CD4-positive, alpha-beta T cell treated with Interleukin-6 for 4 hours (primary cell): ENCODE data around the gene RNU1-3.
A peak's percentile ranks its signal among the peaks of the same experiment; 100 is the strongest.
"Not testable (repeated sequence)": the region's sequence is repeated elsewhere in the genome, so short reads cannot be mapped to it uniquely, and the experiment has no call there.

Experiments
- DNase-seq: peaks from one replicate; pipeline ENCODE4 v3.0.0-alpha.2; 2020; ENCODE audit warnings: mixed read lengths

RNU1-3 gene

DNA sequence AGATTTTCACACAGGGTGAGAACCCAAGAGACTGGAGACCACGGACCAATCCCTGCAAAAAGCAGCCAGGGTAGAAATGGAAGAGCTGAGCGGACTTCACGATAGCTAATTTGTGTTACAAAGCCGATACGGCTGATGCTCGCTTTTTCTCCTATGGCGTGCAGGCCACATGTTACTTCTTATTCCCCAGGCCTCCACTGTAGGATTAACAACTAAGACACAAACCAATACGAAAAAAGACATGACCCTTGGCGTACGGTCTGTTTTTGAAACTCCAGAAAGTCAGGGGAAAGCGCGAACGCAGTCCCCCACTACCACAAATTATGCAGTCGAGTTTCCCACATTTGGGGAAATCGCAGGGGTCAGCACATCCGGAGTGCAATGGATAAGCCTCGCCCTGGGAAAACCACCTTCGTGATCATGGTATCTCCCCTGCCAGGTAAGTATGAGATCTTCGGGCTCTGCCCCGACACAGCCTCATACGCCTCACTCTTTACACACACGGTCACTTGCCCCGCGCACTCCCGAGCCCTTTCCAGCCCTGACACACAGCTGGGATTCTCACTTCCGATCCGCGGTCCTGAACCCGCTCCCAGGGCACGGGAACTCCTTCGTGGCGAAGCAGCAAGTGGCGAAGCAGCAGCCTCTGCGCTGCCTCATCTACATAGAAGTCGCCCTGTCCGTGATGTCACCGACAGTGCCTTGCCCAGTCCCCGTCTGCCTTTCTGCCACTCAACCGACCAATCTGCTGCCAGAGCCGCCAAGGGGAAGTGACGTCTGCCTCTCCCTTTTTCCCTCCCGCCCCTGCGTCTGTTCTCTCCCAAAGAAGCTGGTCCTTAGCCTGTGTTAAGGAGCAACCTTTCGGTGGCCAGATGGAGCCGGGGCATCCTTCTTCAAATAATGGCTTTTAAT lies at the start of gene RNU1-3:
Gene RNU1-3 (minus strand): TSS at position 447 of the 912 bp plus-strand sequence.
- not testable (repeated sequence) for DNase-seq

DNA sequence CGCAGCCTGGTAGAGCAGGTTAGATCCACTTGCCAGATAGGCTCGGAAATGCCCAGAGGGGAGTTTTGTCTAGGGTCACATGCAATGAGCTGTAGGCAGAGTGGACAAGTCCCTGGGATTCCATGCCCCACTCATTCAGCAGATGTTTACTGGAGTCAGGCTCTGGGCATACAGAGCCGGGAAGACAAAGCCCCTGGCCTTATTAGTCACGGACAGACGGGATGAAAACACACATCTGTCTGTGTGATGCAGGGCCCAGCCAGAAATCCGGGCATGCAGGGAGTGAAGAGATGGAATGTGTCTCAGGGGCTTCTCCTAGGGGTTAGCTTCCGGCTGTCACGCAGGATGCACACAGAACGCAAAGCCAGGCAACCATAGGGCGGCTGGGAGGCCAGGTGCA lies 46.7 kb upstream of the RNU1-3 start:
- not testable (repeated sequence) for DNase-seq

DNA sequence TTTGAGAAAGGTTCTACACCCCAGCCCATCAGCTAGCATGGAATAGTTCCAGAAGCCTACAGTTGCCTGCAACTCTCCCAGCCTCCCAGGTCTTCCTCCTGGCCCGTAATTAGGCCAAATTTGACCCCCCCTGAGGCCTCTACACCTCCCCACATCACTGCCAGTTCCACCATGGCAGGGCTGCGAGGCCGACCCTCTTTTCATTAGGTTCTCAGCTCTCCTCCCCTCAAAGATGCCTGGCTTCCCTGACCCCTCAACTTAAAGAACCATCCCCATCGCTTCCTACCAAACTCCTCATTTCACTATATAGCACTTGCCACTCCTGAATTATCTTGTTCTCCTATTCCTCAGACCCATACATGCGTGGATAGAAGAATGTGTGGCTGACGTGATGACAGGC lies 46.2 kb upstream of the RNU1-3 start:
- not testable (repeated sequence) for DNase-seq

DNA sequence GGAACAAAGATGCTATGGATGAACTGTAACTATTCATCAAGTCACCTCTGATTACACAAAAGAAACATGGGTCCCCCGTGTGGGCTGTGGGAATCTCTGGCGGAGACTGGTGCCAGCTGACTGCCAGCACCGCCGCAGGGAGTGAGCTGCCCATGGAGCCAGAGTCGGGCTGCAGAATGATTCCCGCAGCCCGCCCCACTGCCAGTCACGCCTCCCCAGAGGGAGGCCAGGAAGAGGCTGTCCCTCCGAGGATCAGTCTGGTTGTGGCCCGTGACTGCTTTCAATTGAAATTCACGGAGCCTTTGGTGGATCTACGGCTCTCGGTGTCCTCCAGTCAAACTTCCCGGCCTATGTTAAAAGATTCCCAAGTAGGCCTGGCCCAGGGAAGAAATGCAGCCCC lies 45.8 kb upstream of the RNU1-3 start:
- not testable (repeated sequence) for DNase-seq

DNA sequence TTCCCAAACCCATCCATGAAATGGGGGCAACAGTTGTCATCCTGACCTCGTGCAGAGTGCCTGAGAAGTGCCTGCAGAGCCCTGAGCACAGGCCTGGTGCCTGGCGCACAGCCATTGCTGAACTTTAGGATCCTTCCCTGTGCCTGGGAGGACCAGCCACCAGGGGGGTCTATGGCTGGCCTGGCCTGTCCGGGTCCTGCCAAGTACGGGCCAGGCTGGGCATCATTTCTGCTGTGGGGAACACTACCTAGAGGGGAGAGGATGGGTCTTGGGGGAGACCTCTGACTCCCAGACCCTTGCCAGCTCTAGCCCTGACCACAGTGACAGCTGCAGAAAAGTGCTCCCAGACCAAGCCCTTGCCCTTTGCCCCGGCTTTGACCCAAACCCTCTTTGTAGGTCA lies 45.4 kb upstream of the RNU1-3 start:
- not testable (repeated sequence) for DNase-seq

DNA sequence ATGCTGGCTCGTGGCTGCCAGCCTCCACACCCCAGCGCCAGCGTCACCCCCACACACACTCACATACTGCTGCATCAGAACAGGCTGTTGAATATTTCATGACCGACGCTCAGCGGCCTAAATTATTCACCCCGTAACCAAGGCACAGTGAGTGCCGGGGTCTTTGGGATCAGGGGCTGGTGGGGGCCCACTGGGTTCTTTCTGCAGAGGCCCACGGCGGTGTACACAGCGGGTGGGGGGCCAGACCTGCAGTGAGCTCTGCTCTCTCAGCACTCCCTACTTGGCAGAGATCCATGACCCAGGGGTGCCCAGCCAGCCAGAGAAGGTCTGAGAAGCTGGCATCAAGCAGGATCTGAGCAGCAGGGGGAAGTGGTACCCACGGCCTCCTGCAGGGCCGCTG lies 43.9 kb upstream of the RNU1-3 start:
- not testable (repeated sequence) for DNase-seq

DNA sequence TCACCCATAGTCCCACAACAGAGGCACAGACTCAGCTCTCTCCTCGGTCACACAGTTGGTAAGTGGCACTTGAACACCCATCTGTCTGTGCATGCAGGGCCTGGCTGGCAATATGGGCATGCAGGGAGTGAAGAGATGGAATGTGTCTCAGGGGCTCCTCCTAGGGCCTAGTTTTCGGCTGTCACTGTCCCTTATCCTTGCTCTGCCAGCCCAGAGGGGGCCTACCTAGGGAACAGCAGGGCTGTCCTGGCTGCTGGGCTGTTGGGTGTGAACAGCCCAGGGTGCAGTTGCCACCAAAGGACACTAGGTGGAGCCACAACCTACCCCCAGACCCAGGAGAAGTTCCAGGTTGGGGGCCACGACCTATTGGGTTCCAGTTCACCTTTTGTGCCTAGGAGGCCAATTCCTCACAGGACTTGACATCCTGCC lies 42.9 kb upstream of the RNU1-3 start:
- peak; percentile 55 for DNase-seq

DNA sequence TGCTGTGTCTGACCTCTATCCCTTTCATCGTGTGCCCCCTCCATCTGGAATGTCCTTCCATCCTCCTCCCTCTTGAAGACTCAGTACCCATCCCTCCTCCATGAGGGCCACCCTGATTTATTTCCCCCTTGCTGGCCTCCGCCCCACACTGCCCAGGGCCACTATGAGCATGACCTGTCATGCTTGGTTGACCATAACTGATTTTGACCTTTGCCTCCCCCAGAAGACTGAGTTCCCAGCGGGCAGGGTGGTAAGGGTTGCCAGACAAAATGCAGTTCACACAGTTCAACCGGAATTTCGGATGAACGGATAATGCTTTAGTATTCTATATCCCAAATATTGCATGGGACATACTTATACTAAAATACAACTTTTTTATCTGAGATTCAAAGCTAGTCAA lies 42.0 kb upstream of the RNU1-3 start:
- DNase-seq, result not testable (repeated sequence)

DNA sequence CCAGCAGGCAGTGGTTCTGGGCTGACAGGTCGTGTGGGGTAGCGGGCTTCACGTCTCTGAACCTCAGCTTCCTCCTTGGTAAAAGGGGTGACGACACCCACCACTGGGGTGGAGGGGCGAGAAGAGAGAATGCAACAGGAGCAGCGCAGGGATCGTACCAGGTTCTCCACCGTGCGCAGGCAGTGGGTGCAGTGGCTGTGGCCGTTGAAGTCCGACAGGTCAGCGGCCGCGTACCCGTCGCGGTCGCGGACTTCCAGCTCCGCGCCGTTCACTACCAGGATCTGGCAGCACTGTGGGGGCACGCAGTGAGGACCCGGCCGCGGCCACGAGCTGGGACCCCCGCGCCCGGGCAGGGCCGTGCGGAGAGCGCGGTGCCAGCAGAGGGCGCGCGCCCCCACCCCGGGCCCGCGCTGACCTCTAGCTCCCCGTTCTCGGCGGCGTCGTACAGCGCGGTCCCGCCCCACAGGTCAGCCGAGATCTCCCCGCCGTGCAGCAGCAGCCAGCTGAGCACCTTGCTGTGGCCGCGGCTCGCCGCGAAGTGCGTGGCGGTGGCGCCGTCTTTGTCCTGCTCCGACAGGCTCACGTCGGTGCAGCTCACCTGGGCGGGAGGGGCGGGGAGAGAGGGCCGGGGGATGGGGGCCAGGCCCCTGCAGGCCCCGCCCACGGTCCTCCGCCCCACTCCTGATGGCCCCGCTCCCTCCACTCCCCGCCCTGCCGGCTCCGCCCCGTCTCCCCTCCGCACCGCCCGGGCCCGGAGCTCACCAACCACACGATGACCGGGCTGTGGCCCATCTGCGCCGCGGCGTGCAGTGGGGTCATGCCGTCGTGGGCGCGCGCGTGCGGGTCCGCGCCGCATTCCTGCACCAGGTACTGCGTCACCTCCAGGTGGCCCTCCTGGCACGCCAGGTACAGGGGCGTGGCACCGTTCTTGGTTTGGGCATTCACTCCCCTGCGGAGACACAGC lies 40.7 kb upstream of the RNU1-3 start:
- DNase-seq, result peak; percentile 23

DNA sequence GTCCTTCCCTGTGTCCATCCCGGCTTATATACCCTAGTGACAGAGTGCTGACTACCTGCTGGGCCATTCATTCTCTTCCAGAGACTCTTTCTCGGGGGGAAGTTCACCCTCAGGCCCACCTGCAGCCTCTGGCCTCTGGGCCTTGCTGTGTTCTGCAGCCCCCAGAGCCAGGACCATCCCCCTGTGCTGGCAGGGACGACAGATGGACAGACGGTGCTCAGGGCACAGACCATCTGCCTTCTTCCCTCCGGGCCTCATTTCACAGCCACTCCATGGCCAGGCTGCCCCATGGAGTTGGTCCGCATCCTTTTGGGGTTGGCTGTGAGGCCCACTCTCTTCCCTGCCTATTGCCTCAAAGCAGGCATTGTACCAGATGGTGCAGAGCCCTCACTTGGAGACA lies 39.6 kb upstream of the RNU1-3 start:
- DNase-seq, result not testable (repeated sequence)

DNA sequence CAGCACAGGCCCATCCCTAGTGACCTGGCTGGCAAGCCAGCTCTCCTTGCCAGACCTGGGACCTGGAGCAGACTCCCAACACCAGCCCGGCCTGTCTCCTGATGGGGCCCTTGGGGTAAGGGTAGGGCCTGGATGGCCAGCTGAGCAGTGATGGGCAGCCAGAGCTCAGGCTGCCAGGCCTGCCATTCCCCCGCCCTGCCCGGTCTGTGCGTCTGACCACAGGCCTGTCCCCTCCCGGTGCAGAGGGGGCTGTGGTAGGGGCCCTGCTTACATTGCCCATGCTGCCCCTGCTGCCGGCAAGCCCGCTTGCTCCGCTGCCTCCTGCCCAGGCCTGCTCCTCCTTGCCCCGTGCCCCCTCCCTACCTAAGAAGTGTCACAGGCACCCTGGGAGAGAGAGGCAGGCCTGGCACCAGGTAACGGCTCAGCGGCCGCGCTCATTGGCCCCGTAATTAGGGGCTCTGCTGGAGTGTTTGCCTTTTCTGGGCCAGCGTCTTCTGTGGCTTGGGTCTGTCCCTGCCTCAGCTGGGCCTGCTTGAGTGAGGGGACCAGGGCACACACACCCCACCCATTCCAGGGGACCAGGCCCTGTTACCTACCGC lies 37.9 kb upstream of the RNU1-3 start:
- not testable (repeated sequence) for DNase-seq

DNA sequence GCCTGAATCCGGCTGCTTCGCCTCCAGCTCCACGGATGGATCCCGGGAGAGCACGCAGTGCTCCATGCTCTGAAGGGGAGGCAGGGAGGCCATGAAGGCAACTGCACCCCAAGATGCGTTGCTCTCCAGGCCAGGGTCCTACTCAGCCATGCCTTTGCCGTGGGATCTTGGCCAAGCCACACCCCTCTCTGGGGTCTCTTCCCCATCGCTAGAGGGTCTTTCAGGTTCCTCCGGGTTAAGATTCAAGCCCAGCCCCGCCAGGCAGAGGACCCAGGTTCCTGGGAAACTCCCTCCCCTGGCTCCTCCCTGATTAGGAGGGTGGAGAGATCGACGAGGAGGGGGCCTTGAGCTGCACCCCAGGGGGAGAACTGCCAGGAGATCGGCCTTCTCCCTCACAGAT lies 37.3 kb upstream of the RNU1-3 start:
- DNase-seq, result not testable (repeated sequence)

DNA sequence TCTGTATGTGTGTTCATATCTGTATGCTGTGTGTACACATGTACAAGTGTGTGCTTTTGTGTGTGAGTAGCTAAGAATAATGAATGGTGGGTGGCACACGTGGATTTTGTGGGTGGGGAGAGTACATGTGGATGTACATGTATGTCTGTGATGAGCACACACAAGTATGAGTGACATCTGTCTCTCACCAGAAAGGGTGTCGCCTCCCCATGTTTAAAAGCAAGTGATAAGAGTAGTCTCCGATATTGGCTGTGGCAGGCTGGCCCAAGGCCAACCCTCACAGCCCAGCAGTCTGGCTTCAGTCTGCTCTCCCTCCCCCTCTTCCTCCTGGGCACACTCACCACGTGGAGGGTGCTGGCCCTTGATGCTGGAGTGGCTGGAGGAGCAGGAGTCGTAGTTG lies 36.9 kb upstream of the RNU1-3 start:
- not testable (repeated sequence) for DNase-seq

DNA sequence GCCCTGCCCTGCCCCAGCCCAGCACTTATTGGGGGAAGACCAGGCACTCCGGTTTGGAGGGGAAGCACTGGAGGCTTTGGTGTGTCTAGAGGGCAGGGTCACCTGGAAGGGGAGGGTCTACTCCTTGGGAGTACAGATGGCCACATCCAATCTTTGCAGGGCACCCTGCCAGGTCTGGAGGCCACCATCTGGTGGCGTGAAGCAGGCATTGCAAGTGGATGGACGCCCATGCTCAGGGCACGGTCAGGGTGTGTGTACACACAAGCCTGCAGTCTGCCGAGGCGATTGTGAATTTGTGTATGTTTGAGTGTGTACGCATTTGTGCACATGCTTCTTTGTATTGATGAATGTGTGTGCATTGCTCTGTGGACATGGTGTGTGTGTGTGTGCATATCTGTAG lies 36.4 kb upstream of the RNU1-3 start:
- not testable (repeated sequence) for DNase-seq

DNA sequence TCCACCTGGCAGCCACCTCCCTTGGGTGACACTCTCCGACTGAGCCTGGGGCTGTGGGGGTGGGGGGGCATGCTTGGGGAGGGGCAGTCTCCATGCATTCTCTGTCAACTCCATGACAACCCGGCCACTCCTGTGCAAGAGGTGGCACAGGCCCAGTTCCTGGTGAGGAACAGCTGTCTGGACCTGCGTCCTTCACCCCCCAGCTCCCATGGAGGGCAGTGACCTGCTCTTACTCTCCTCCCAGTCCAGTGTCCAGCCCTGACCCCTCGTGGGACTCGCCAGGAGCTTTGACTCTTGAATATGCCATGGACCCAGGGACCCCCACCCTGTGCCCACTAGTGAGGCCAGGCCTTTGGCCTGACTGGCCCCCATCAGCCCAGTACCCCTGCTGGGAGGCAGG lies 35.5 kb upstream of the RNU1-3 start:
- not testable (repeated sequence) for DNase-seq

DNA sequence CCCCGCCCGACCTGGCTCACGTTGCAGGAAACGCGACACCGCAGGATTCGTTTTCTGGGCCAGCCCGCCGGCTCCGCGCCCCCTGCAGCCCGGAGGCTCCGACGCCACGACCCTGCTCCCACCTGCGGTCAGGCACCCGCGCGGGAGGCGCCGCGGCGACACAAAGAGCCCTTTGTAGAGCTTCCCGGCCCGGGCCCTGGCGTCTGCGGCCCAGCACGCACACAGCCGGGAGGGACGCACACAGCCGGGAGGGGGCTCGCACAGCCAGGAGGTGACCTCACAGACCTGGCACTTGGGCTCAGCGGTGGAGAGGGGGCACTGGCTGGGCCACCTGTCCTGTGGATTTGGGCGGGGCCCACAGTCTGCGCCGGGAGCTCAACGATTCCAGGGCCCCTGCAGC lies 34.4 kb upstream of the RNU1-3 start:
- not testable (repeated sequence) for DNase-seq

DNA sequence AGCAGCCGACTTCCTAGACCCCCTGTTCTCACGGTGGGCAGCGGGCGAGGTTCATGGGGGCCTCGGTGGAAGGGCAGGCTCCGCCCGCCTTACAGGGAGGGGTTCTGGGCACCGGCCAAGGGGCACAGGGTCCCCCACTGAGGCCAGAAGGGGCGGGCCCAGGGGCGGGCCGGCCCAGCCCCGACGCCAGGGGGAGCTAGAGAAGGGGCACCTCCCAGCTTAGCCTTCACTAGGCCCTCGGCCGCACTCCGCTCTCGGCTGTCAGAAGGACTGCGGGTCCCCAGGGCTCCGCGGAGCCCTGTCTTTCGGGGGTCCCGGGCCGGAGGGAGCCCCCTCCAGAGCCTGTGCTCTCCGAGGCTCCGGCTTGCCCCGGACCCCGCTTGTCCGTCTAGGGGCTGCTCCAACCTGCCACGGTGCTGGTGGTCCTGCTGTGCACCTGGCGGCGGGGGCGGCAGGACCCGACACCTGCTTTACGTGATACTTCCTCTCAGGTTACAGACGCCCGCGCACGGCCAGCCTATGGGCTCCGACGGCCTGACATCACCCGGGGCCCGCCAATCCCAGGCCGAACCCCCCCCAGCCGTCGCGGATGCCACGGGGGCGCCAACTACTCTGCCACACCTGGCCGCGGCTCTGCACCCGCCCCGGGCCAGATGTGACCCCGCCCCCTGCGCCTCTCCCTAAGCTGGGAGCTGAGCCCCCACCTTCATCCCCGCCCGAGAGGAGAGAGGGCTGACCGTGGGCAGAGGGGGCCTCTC lies 33.6 kb upstream of the RNU1-3 start:
- not testable (repeated sequence) for DNase-seq

DNA sequence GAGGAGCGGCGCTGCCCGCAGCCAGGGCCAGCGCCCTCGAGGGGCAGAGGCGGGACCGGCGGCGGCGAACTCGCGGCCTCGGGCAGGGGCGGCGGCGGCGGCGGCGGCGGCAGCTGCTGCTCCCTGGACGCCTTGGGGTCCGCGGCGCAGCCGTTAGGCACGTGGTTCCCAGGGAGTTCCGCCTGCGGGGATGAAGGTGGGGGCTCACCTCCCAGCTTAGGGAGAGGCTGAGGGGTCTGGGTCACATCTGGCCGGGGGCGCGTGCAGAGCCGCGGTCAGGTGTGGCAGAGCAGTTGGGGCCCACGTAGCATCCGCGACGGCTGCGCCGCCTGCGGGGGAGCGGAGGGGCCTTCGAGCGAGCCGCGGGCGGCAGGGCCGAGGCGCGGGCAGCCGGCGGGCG lies 32.7 kb upstream of the RNU1-3 start:
- not testable (repeated sequence) for DNase-seq

DNA sequence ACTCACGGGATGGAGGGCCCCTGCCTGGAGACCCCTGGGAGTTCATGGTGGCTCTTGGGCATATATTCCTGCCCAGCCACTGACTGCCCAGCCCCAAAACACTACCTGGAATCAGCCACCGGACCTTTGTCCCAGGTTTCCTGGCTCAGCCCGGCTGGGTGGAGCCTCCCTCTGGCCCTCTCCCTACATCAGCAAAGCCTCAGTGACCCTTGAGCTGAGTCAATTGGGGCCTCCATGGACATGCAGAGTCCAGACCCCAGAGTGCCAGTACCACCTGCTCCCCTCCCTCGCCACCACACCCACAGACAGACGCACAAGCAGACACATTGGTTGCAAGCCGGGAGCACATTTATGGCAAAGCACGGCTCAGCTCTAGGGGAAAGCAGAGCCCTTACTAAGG lies 30.4 kb upstream of the RNU1-3 start:
- not testable (repeated sequence) for DNase-seq

DNA sequence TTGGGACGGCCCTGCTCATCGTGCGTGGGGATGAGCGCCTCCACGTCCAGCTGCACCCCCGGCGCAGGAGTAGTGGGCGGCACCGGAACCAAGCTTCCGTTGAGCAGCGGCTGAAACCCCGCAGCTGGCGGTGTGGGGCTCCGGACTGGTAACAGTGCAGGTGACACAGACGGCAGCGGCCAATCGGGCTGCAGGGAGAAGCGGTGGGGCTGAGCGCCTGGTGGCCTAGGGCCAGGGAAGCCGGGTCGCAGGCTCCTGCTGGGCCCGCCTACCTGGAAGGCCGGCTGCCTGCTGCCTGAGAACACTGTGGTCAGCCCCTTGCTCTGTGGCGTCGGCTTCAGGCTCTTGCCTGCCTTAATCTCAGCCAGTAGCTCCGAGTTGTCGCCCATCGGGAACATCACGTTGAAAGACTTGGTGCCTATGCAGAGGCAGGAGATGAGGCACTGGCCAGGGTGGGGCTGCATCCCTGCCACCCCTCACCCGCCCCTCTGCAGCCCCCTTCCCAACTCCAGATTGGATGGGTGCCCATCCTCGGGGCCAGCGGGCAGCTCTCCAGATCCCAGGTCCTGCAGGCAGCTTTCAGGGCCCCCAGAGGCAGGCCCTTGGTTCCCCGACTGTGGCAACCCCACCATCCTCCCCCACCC lies 29.9 kb upstream of the RNU1-3 start:
- not testable (repeated sequence) for DNase-seq

DNA sequence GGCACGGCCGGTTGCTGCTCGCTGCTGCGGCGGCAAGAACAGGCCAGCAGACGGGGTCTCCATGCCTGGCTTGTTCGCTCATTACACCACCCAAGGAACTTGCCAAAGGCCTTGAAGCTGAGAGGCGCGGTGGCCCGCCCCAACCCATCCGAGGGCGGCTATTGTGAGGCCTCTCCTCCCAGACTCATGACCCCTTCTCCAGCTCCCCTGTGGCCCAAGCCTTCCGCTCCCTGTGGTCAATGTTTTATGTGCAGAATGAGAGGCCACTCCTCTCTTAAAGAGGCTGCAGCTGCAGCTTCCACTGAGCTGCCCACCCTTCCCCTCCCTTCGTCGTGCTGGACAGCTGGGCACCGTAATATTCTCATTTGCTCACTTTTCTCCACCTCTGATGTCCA lies 27.6 kb upstream of the RNU1-3 start:
- DNase-seq, result not testable (repeated sequence)
